ENCODE data around the gene PAK1. TPM values are rescaled to one million over a fixed set of nuclear protein-coding genes. Genes with fewer than 3 reads are reported as not detected.
"Not testable (repeated sequence)": the region's sequence is repeated elsewhere in the genome, so short reads cannot be mapped to it uniquely, and the experiment has no call there.

The PAK1 gene
- polyA plus RNA-seq, 3 donors: 86.6 to 90.6 (median 88.6) TPM

DNA sequence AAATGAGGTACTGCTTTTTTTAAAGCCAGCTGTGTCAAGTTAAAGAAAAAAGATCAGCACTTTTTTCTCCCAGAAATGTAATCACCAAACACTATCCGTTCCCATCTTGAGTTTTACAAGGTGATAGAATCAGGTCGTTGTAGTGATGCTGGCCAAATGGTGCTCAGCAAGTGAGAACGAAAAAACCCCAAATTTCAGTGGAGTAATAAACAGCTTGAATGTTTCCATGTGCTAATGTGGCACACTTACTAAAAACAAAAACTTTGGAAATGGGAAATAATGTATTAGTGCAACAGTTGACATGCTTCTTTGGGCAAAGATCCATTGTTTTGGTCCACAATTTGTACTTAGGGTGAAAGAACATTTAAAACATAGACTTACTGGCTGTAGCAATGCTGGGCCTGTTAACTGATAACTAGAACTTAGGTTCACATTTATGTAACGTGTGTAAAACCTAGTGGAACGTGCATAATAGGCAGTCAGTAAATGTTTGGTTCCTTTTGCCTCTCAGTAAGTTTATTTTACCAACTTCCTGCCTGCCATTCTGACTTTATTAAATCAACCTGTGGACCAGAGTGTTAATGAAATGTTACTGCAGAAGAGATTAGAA is 157.1 kb downstream of the PAK1 start:
- no peak for DNase-seq (ENCODE audit: low read depth in 3 of 3, low spot score in 2 of 3)

DNA sequence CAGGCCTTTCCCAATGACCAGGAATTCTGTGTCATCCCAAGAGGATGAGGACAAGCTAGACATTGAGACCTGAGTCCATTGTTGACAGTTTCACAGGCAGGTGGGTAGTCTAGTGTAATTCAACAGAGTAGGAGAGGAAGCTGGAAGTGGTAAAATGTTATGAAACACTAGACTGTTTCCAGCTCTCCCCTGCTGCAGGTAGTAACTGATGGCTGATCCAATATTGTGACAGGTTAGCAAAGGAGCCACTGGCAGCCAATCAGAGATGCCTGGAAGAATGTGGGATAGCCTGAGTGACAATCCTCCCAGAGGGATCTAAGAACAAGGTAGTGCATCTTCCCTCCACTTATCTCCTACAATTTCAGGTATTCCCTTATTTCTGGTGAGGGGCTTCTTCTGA is 161.8 kb downstream of the PAK1 start:
- no peak for DNase-seq (ENCODE audit: low read depth in 3 of 3, low spot score in 2 of 3)

DNA sequence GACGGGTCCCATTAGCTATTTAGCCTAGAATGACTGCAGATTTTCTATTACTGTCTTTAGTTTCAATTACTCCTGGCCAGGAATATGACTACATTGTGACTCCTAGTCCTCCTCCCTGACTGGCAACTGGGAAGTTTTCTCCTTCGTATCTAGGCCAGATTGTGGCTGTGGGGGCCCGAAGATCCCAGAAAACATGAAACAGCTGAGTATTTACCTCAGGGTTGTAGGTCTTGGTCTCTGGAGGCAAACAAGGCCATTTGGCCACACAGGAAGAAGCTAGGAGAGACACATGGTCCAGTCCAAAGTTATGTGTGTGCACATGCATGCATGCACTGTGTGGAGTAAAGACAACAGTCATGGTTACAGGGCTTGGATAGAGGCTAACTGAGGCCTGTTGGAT is 162.2 kb downstream of the PAK1 start:
- no peak for DNase-seq (ENCODE audit: low read depth in 3 of 3, low spot score in 2 of 3)

DNA sequence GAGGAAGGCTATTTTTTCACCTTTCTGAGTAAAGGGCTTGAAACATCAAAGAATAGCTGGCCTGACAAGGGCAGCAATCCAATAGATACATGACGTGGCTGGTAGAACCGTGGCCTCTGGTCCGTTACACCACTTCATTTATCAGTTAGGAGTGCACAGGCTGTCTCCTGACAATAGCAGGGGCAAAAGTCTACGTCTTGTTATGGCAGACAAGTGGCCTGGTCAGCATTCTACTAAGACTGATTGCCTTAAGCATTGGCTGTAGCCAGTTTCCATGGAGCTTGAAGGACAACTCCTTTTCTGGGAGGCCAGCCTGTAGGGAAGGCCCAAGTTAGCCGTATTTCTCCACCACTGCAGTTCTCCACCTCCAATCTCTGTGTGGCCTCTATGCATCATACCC is 163.2 kb downstream of the PAK1 start:
- no peak for DNase-seq (ENCODE audit: low read depth in 3 of 3, low spot score in 2 of 3)

DNA sequence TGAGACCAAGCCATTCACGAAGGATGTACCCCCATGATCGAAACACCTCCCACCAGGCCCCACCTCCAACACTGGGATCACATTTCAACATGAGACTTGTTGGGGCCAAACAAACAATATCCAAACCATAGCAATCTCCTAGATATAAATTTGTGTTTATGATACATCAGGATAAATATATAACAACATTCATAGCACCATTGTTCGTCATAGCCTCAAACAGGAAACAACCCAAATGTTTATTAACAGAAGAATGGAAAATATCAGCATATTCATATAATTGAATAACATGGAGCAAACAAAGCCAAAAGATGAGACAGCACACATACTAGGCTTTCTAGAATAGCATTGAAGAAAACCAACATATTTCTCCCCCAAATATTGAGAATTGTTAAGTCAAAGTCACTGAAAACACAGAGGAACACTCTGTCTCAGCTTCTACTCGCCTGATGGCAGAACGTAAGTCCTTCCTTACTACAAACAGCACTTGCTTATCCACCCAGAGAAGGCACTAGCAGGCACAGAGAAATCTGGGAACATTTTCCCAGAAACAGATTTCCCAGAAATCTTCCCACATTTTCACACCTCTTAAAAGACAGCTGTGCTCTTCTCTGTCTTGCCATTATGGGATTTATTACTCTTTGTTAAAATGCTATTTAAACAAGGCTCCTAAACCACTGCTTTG is 164.4 kb downstream of the PAK1 start:
- no peak for DNase-seq (ENCODE audit: low read depth in 3 of 3, low spot score in 2 of 3)

DNA sequence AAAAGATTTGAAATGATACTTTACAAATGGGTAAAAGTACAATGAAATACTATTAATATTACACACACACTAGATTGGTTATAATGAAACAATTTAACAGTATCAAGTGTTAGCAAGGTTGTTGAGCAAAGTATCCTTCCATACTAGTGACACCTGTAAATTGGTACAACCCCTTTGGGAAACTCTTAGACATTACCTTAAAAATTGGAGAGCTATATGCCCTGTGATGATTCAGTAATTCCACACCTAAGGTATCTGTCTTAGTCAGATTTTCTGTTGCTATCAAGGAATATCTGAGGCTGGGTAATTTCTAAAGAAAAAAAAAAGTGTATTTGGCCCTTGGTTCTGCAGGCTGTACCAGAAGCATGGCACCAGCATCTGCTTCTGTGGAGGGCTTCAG is 165.1 kb downstream of the PAK1 start:
- no peak for DNase-seq (ENCODE audit: low read depth in 3 of 3, low spot score in 2 of 3)

DNA sequence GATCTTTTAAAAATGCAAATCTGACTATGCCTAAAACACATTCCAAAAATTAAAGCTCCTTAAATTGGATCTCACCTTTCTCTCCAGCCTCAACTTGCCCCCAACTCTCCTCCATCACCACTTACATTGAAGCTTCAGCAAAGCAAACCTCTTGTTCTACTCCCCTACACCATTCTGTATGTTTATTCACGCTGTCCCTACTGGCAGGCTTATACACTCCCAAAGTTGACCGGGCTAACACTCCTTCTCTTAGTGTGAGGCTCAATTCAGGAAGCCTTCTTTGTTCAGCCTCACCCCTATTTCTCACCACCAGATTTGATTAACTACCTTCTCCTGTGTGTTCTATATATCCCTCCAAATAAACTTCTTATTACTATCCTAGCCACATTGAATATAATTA is 170.6 kb downstream of the PAK1 start:
- no peak for DNase-seq (ENCODE audit: low read depth in 3 of 3, low spot score in 2 of 3)

DNA sequence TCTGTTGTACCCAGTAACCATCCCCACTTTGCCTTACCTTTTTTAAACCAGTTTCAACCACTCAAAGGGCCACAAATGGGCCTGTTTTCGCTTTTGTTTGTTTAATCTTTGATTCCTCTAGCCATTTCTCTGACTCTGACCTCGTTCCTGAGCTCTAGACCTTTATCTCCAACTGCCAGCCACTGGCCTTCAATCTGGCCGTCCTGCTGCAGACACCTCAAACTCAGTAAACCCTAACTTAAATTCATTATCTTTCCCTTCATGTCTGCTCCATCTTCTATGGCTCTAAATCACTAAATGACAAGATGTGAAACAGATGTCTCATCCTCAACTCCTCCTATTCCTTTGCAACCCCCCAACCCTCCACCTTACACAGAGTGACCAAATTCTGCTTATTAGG is 171.1 kb downstream of the PAK1 start:
- no peak for DNase-seq (ENCODE audit: low read depth in 3 of 3, low spot score in 2 of 3)

DNA sequence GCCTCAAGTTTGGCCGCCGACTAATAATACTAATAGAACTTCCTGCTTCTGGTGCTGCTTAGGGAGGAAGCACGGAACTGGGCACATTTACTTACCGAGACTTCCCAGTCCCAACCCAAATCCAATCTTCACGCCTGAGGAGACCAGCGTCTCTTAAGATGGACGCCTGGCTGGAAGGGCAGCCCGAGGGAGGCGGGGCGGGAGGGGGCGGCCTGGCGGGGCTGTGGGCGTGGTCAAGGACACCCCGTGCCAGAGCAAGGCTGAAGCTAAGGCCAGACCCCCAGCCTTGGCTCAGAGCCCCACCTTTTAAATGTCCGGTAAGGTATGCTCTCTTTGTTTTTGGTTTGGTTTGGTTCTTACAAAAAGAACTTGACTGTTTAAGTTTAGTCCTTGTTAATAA is 172.4 kb downstream of the PAK1 start, which contains the start of gene GDPD4:
Gene GDPD4 (minus strand): TSS at position 177 of the 400 bp plus-strand sequence. CDS start 16,549 bp downstream, outside the sequence.
- no peak for DNase-seq (ENCODE audit: low read depth in 3 of 3, low spot score in 2 of 3)

DNA sequence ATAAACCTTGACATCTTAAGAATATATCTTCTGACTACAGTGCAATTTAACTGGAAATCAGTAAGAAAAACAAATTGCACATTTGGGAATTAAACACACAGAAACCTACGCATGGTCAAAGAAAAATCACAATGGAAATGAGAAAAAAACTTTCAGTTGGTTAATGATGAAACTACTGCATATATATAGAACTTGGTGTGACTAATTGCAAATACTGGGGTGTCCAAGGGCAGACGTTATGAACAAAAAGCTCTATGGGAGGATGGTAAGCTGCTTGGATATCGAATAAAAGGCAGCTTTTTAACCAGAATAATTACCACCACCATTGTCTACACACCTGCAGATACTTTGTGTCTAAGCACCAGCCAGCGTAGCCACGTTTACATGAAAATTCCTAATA is 173.2 kb downstream of the PAK1 start:
- no peak for DNase-seq (ENCODE audit: low read depth in 3 of 3, low spot score in 2 of 3)

DNA sequence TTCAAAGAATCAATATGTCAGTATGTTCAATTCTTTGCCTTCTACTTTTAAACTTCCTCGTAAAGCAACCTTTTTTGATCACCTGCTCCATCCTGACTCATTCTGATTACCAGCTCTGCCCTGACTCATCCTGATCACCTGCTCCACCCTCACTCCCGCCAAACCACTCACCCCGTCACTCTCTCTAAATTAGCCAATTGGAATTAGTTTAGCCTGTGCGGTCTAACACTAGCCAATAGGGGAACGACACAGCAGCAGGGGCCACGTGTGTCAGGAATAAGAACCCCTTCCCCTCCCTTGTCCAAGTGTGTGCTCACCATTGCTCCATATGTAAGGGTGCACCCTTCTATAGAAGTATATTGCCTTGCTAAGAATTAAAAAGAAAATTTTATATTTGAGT is 173.9 kb downstream of the PAK1 start:
- not testable (repeated sequence) for DNase-seq (ENCODE audit: low read depth in 3 of 3, low spot score in 2 of 3)

DNA sequence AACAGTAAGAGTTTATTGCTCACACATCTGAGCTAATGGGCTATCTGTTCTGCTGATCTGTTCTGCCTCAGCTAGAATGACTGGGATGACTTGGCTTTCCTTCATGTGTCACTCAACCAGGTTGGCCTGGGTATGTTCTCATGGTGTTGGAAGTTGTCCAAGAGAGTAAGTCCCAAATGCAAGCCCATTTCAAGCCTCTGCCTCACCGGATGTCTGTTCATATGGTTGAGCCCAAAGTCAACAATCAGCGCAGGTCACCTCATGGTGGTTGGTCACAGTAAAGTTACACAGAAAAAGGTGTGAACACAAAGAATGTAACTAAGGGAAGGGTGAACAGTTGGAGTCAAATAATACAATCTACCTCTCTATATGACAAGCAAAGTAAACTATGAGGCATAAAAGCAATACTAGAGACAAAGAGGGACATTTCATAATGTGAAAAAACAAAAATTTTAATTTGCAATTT is 174.3 kb downstream of the PAK1 start:
- no peak for DNase-seq (ENCODE audit: low read depth in 3 of 3, low spot score in 2 of 3)

DNA sequence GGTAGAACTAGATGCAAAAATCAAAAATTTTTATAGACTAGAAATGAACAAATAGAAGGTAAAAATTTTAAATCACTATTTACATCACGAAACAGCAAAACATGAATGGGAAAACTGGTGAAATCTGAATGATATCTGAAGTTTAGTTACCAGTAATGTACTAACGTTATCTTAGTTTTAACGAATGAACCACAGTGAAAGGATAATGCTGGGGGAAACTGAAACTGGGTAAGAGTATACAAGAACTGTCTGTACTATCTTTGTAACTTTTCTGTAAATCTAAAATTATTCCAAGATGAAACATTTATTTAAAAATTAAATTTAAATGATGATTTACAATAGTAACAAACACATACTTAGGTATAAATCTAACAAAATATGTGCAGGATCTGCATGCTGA is 179.9 kb downstream of the PAK1 start:
- no peak for DNase-seq (ENCODE audit: low read depth in 3 of 3, low spot score in 2 of 3)

DNA sequence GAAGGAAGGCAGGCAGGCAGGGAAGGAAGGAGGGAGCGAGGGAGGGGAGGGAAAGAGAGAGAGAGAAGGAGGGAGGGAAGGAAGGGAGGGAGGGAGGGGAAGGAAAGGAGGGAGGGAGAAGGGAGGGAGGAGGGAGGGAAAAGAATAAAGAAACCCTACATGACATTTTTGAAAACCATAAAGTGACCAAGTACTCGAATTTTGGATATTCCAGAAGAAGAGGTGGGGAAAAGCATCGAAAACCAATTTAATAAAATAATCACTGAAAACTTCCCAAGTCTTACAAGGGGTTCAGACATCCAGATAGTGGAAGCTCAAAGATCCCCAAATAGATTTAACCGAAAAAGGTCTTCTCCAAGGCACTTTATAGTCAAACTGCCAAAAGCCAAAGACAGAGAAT is 184.2 kb downstream of the PAK1 start:
- no peak for DNase-seq (ENCODE audit: low read depth in 3 of 3, low spot score in 2 of 3)

DNA sequence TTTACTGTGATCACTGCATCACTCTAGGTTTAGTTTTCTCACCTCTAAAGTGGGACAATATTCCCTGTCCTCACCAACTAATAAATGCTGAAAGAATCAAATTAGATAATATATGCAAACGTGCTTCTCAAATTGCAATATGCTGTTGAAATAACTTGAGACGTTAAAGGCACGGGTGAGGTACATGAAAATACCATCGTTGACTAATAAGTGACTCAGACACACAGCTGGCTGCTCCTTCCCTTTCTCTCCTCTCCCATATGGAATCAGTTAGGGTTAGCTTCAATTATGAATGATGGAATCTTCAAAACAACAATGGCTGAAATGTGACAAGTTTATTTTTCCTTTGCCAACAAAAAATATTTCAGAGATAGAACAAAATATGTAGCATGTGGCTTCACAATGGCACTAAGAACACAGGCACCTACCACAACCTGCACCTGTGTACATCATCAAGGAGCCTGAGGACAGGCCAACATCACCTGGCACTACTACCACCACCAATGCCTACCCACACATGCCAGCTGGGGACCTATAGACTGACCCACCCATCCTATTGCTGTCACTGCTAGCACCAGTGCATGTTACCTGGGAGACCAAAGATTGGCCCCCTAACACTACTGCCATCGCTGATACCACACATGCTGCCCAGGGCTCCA is 186.2 kb downstream of the PAK1 start:
- no peak for DNase-seq (ENCODE audit: low read depth in 3 of 3, low spot score in 2 of 3)

DNA sequence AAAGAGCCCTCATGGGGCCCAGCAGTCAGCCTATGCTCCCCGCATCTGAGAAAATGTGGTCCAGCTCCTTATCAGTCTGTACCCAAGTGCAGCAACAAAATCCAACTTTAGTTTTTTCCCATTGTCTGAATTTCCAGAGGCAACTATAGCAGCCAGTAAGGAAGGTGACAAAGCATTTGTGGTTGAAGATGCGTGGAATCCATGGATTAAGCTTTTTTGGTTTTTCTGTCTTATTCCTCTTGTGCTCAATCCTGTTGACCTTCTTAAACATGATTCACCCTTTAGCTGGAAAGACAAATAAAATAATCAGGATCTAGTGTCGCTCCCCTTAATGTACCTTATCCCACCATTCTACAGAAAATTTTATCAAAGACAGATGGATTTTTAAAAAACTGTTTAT is 186.8 kb downstream of the PAK1 start:
- no peak for DNase-seq (ENCODE audit: low read depth in 3 of 3, low spot score in 2 of 3)

DNA sequence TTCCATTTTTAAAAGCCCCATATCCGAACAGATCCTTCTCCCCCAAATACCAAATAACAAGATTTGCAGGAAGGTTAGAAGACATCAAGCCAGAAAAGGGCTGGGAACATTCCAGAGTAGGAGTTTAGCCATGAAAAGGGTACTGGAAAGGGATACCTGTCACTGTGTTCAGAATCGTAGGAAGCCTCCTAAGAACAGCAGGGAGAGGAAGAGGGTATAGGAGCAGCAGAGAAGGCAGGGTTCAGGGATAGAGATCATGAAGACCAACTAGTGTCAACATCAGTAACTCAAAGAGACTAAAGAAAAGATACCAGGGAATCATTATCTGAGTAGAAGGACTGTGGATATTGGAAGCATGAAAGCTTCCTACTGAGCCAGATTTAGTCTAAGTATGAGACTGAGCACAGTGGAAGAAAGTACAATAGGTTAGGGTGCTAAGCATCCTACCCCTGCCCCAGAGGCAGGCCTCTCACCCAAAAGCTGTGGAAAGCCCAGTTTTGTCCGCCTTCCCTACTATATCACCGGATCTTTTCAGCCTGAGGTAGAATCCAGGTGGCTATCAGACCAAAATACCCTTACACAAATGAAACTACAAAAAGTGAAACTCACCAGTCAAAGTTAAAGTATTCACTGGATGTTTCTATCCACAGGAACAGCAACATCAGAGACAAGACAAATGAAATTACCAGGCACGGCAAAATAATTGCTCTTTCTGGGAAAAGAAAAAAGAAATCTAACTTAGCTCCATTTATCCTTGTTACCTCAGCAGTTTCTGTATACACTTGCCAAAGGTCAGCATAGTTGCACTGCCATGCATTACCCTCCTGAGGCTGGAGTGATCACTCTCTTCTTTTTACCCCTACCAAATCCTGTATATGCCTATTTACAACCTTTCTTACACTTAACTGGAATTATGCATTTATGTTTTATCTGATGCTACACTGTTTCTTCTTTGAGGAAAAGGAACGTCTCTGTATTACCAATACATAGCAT is 189.1 kb downstream of the PAK1 start:
- DNase-seq (ENCODE audit: low read depth in 3 of 3, low spot score in 2 of 3): no peak

DNA sequence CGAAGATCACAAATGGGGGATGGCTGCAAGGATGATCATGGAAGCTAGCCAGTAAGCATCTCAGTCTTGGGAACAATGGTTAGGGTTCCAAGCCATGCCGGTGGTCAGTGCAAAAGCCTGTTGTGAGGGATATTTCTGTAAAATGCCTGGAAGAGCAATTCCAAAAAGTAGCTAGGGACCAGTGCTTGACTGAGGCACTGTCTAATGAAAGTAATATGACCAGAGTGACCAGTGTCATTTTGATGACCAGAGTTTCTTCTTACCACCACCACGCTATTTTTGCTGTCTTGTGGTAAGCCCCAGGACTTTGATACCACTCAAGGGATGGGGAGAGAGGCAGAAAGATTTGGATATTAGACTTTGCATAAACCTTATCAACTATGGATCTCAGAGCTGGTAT is 190.8 kb downstream of the PAK1 start:
- DNase-seq (ENCODE audit: low read depth in 3 of 3, low spot score in 2 of 3): no peak

DNA sequence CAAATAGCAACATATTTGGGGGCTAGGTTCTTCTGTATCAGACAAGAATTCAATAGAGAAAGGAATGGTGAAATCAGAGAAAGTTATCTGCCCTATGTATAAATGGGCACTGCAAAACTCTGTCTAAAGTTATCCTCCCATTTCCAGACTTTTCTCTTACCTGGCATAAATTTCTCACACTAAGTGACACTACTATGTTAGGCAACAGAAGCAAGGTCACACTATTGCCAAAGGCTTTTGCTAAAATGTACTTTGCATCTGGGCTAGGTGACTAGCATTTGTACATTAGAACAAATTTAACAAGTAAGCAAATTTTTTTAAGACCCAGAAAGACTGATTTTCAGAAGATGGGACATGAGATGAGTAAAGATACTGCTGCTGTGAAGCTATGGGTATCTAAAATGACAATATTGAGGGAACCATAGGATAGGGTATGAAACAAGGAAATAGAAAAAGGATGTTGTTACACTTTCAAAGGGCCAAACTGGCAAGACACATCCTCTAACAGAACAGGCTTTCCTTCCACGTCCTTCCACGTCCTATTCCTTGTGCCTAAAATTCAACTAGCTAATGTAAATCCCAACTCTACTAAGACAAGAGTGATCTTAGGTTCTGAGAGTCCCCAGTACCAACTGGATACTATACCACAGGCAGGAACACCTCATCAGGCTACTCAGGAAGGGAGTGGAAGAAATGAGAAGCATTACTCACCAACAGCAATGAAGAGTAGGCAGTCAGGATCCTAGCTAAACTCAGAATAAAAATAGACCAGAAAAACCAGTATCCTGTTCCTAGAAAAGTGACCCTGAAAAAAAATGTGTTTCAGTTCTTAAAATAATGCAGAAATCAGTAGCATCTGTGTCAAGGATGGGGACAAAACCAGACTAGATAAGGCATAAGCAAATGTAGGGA is 195.0 kb downstream of the PAK1 start:
- DNase-seq (ENCODE audit: low read depth in 3 of 3, low spot score in 2 of 3): no peak

DNA sequence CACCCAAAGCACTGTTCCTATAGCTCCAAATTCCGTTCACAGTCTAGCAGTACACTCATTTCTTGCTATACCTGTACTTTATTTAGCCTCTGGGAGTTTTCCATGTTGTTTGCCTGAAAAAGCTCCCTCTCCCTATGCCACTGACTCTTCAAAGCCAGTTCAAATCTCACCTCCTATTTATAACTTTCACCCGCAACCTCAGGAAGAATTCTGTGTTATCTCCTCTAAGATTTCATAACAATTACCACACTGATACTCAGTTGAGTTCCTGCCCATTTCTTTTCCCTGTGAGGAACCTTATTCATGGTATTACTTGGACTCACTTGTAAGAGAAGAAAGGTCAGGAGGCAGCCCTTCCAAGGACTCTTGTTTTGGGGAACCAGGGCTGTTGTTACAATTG is 197.6 kb downstream of the PAK1 start:
- no peak for DNase-seq (ENCODE audit: low read depth in 3 of 3, low spot score in 2 of 3)

Measured in right renal cortex interstitium (tissue), 3 donors.